ENCODE data around the gene PCED1B.

PCED1B gene

GRCh38 chr12:47126246-47126645, 46.8 kb downstream of the PCED1B start:
- no peak for DNase-seq (ENCODE audit: low spot score)
- Histone ChIP-seq H3K9me3 (ENCODE audit: severe bottlenecking) (no peaks in the 10 kb centered on the region), H3K4me3 (ENCODE audit: severe bottlenecking) (no peak overlapping the region), H3K27ac (ENCODE audit: poor library complexity, severe bottlenecking) (no peak overlapping the region), H3K27me3 (ENCODE audit: insufficient read depth, poor library complexity, severe bottlenecking) (no peaks in the 10 kb centered on the region), H3K36me3 (ENCODE audit: low read depth) (no peaks in the 10 kb centered on the region; the same call in 1 of the 2 replicates), H3K4me1 (ENCODE audit: insufficient read depth, poor library complexity, severe bottlenecking) (peaks cover 13% of the 10 kb centered on the region)
- ATAC-seq (ENCODE audit: low read depth), result no peak
- no peak for TF ChIP-seq CTCF (IDR thresholded peaks at IDR 0.05; ENCODE audit: poor library complexity, severe bottlenecking)

GRCh38 chr12:47131011-47131410, 51.6 kb downstream of the PCED1B start:
- no peak for DNase-seq (ENCODE audit: low spot score)
- no peak for ATAC-seq (ENCODE audit: low read depth)

GRCh38 chr12:47134005-47134404, 54.6 kb downstream of the PCED1B start:
- Histone ChIP-seq H3K27me3 (ENCODE audit: insufficient read depth, poor library complexity, severe bottlenecking) (no peaks in the 10 kb centered on the region), H3K4me1 (ENCODE audit: insufficient read depth, poor library complexity, severe bottlenecking) (peaks cover 4% of the 10 kb centered on the region), H3K4me3 (ENCODE audit: severe bottlenecking) (no peak overlapping the region), H3K36me3 (ENCODE audit: low read depth) (no peaks in the 10 kb centered on the region), H3K9me3 (ENCODE audit: severe bottlenecking) (no peaks in the 10 kb centered on the region), H3K27ac (ENCODE audit: poor library complexity, severe bottlenecking) (no peak overlapping the region)
- ATAC-seq (ENCODE audit: low read depth), result no peak
- TF ChIP-seq CTCF (IDR thresholded peaks at IDR 0.05; ENCODE audit: poor library complexity, severe bottlenecking), result no peak
- no peak for DNase-seq (ENCODE audit: low spot score)

More at GRCh38 chr12:47131011-47131410, 51.6 kb downstream of the PCED1B start:
- no peak for TF ChIP-seq CTCF (IDR thresholded peaks at IDR 0.05; ENCODE audit: poor library complexity, severe bottlenecking)
- no peaks in the 10 kb centered on the region for H3K27me3 ChIP-seq (ENCODE audit: insufficient read depth, poor library complexity, severe bottlenecking)
- peaks cover 4% of the 10 kb centered on the region for H3K4me1 ChIP-seq (ENCODE audit: insufficient read depth, poor library complexity, severe bottlenecking)
- H3K4me3 ChIP-seq (ENCODE audit: severe bottlenecking), result no peak overlapping the region
- no peak overlapping the region for H3K27ac ChIP-seq (ENCODE audit: poor library complexity, severe bottlenecking)
- H3K9me3 ChIP-seq (ENCODE audit: severe bottlenecking), result no peaks in the 10 kb centered on the region
- H3K36me3 ChIP-seq (ENCODE audit: low read depth), result no peaks in the 10 kb centered on the region

GRCh38 chr12:47135578-47135977, 56.2 kb downstream of the PCED1B start:
- ATAC-seq (ENCODE audit: low read depth), result no peak
- H3K36me3 ChIP-seq (ENCODE audit: low read depth), result no peaks in the 10 kb centered on the region
- H3K27me3 ChIP-seq (ENCODE audit: insufficient read depth, poor library complexity, severe bottlenecking), result no peaks in the 10 kb centered on the region
- DNase-seq (ENCODE audit: low spot score), result no peak
- H3K4me1 ChIP-seq (ENCODE audit: insufficient read depth, poor library complexity, severe bottlenecking), result peaks cover 4% of the 10 kb centered on the region
- H3K9me3 ChIP-seq (ENCODE audit: severe bottlenecking), result no peaks in the 10 kb centered on the region
- no peak overlapping the region for H3K4me3 ChIP-seq (ENCODE audit: severe bottlenecking)
- H3K27ac ChIP-seq (ENCODE audit: poor library complexity, severe bottlenecking), result no peak overlapping the region
- no peak for TF ChIP-seq CTCF (IDR thresholded peaks at IDR 0.05; ENCODE audit: poor library complexity, severe bottlenecking)

- no peaks in the 10 kb centered on the region for H3K36me3 ChIP-seq (ENCODE audit: low read depth)
- TF ChIP-seq CTCF (IDR thresholded peaks at IDR 0.05; ENCODE audit: poor library complexity, severe bottlenecking), result no peak
- no peak for ATAC-seq (ENCODE audit: low read depth)
These were observed 59.7 kb downstream of the PCED1B start for GRCh38 chr12:47139000-47139681.

More at GRCh38 chr12:47139000-47139681, 59.7 kb downstream of the PCED1B start:
- Histone ChIP-seq H3K4me3 (ENCODE audit: severe bottlenecking) (no peak overlapping the region), H3K9me3 (ENCODE audit: severe bottlenecking) (no peaks in the 10 kb centered on the region), H3K4me1 (ENCODE audit: insufficient read depth, poor library complexity, severe bottlenecking) (no peaks in the 10 kb centered on the region), H3K27me3 (ENCODE audit: insufficient read depth, poor library complexity, severe bottlenecking) (no peaks in the 10 kb centered on the region), H3K27ac (ENCODE audit: poor library complexity, severe bottlenecking) (no peak overlapping the region)
- no peak for DNase-seq (ENCODE audit: low spot score)

Measured in RWPE2 (cell line).